Amygdala (tissue), 56 donors: Measurements from ENCODE around the gene SQSTM1.

ENCODE experiments used
- DNase-seq, 56 donors: peaks; one replicate each; lab custom pipeline; 2025; lab: John Stamatoyannopoulos, UW

SQSTM1 gene

DNA sequence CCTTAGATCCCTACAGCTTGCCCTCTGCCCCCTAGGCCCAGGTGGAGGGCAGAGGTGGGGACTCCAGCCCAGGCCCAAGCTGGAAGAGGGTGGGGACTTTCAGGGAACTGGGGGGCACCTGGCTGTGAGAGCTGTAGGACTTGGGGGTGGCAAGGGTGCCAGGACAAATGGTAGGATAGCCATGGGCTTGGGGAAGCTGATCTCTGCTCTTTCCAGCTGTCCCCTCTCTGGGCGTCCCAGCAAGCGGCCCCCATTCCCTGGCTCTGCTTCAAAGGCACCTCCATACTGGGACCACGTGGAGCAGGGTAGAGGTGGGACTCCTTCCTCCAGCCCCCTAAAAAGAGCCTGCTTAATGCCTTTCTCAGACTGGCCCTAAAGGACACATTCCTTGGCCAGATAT lies 26.5 kb upstream of the SQSTM1 start:
- no peak for DNase-seq

DNA sequence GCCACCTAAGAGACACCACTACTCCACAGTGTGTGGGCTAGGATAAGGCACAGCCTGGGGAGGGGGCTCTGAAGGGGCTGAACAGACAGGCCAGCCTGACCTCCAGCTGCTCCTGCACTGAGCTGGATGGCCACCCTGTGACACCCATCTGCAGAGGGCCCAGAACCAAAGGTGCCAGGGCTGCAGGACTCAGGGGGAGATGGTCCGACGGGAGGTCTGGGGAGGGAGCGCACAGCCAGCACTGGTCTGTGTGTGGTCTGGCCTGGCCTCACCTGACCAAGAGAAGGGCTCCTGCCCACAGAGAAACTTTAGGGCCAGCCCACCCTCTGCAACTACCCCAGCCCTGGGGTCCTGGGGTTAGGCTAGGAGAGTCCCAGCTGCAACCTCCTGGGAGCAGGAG lies 26.1 kb upstream of the SQSTM1 start:
- DNase-seq = no peak

- DNase-seq = peak in 2 of 56 donors; percentile 14 to 27
Observed at GRCh38 chr5:179795049-179795862, 25.4 kb upstream of the SQSTM1 start.

GRCh38 chr5:179795863-179796833 lies 24.6 kb upstream of the SQSTM1 start:
- DNase-seq = peak in 39 of 56 donors; percentile 35 to 82 (median 63)

- DNase-seq = no peak
Observed at GRCh38 chr5:179796877-179797608, 23.7 kb upstream of the SQSTM1 start.

DNA sequence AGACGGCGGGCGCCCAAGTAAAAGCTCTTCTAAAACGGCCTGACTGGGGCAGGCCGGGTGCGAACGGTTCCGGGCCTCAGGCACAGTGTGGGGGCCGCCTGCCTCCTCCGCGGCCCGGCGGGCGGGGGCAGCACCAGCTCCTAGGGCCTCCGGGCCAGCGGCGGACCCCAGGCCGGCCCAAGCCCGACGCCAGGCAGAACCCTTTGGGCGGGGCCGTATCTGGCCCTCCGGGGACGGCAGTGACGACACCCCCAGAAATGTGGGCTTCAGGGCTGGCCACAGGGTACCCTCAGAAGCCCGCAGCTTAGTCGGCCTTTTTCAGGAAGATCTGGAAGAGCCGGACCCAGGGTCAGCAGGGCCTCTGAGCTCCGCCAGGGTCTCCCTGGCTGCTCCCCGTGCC lies 23.0 kb upstream of the SQSTM1 start:
- no peak for DNase-seq

GRCh38 chr5:179798144-179798770 lies 22.4 kb upstream of the SQSTM1 start:
- no peak for DNase-seq

DNA sequence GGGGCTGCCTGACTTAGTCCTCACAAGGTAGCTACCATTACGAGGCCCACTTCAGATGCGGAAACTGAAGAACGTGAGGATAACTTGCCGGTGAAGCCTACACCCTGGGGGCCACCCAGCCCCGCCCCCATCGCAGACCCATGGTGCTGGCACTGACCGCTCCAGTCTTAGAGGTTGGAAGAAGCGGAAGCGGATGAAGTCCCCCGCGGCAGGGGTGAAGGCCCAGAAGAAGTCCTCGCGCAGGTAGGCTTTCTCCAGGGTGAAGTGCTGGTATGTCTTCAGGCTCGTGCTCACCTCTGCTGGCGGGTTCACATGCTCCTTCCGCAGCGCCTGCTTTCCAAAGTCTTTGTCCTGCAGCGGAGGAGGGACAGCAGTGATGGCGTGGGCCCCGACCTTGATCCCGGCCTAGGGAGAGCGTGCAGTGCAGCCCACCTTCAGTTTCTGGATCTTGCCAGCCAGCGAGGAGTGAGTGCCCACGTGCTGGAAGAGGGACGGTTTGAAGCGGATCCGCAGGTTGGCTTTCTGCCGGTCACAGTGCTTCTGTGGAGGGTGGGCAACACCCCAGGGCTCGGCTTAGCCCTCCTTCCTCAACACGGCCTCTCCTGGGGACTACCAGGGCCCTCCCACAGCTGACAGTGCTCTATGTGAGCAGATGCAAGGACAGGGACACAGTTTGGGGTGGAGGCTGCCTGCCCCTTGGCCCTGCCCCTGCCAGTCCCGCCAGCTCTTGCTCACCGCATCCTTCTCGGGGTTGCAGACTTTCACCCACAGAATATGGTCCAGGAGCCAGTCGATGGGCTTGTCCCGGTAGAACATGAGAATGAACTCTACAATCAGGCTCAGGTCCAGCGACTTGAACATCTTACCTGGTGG lies 21.7 kb upstream of the SQSTM1 start:
- DNase-seq = no peak

DNA sequence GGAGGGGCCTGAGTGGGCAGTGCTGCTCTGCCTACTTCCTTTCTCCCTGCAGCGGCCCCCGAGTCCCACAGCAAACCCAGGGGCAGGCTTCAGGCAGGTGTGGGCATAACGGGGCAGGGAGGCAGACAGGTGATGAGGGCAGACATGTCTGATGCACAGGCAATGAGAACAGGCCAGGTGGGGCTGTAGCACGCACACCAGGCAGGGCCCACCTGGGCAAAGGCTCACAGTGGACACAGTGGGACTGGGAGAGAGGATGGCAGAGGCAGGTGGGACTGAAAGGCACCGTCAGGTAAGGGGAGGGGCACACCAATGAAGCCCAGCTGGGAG lies 21.1 kb upstream of the SQSTM1 start:
- no peak for DNase-seq

DNA sequence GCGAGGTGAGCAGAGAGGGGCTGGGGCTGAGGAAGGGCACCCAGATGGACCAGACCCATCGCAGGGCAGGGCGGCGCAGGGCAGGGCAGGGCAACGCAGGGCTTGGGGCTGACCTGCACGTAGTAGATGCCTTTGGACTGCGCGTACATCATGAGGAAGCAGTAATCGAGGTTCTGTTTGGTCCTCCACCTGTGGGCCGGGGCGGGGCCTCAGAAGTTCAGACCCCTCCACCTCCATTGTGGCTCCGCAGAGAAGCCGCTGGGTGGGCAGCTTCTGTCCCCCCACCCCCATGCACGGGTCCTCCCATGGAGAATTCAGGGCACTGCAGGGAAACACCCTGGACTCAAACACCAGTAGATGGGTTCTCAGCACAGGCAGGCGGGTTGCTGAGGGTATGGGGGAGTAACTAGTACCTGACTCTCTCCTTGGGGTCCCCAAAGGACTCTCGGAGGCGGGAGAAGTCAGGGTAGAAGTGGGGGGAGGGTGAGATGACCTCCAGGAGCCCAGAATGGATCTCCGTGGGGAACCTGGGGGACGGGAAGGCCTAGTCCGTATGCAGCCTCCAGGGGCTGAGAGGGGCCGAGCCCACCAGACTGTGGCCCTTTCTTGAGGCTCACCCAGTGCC lies 20.5 kb upstream of the SQSTM1 start:
- DNase-seq = no peak

DNA sequence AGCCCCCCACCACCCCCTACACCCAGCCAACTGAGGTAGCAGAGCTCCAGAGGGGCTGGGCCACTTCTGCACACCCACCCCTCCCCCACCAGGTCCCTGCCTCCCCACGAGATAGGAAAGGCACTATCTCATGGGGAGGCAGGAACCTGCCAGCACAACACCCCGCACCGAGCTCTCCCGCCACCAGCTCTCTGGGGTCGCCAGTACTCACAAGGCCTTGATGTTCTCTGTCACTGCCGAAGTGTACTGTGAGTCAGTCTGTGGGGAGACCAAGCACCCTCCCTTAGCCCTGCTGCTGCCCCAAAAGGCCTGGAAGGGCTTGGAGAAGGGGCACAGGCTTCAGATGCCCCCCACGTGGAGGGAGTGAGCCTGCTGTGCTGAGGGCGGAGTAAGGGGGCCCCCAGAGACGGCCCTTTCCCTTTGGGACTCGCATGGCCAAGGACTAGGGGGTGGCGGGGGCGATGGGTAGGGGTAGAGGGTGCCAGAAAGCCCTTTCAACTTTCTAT lies 20.0 kb upstream of the SQSTM1 start:
- DNase-seq = no peak

GRCh38 chr5:179801304-179802206 lies 19.1 kb upstream of the SQSTM1 start:
- peak in 16 of 56 donors; percentile 20 to 71 (median 36) for DNase-seq

GRCh38 chr5:179802207-179802883 lies 18.4 kb upstream of the SQSTM1 start:
- DNase-seq = no peak

DNA sequence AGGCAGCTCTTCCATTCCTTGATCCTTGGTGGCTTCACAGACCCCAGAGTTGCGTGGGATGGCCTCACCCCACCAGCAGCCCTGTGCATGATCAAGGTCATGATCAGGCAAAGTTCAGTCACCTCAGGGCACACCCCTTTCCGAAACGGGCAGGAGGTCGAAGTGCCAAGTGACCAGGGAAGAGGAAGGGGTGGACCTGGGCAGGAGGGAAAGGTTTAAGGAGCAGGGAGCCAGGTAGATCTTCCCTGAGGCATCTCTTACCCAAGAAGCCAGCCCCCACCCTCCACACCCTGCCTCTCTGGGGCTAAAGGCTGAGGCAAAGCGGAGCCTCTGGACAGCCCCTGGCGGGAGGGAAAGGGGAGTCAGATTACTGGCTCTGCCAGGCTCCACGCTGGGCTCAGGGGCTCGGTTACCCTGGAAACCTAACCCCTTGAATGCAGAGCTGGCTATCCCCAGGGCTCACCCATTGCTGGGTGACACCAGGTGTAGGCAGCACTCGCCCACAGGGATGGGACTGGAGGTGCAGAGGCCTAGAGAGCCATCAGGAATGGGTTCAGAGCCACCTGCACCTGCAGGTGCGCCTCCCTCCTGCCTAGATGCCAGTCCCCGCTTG lies 17.6 kb upstream of the SQSTM1 start:
- DNase-seq = no peak

DNA sequence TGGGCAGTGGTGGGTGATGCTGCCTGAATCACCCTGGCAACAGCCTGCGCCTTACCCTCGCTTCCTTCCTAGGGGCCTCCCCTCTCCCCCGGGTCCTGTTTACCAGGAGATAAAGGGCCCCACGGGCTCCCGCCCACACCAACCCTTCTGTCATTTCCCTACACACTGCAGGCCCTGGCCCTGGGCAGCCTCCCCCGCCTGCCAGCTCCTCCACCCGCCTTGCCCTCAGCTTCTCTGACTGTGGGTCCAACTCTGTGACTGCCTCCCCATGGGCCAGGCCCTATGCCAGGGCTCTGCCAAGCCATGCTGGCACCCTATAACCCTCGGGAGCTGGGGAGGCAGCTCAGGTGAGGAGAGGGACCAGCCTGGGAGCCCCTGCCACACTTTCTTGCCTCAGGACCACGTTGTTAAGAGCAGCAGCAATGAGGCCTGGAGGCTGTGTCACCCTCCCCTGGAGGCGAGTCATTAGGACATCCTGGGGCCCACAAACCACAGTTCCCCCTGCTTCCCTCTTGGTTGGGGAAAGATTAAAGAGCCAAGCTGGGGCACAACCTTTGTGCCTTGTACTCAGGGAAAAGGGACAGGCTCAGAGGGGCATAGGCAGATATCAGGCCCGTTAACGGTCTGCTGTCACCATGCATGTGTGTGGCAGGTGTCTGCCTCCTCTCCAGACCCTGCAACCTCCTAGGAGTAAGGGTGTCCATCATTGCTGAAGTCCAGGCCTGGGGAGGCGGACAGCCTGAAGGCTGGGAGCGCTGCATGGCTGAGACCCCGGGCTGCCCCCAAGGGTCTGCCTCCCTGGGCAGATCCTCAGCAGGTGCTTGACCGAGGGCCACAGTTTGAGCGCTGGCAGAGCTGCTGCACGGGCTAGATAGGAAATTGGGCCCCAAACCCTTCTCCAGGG lies 16.8 kb upstream of the SQSTM1 start:
- peak in 1 of 56 donors; percentile 42 for DNase-seq

- no peak for DNase-seq
Observed at GRCh38 chr5:179804555-179804947, 16.2 kb upstream of the SQSTM1 start.
